Esophagus squamous epithelium (tissue), 5 donors: ENCODE measurements around the gene PRC1. TPM values are rescaled to one million over a fixed set of nuclear protein-coding genes. Genes with fewer than 3 reads are reported as not detected.

ENCODE experiments used
- DNase-seq: peaks from one replicate; lab custom pipeline; 2025; lab: John Stamatoyannopoulos, UW
- H3K27ac ChIP-seq, 4 donors: fragments of 200-600 bp; sonication (generic); one replicate each; pipeline ENCODE4 v1.5.1; 2016 to 2019; ENCODE audit warnings: mild to moderate bottlenecking in 1 of 4
- H3K27me3 ChIP-seq, 4 donors: fragments of 200-600 bp; sonication (generic); 1 replicate in 3 of 4; 2 replicates in 1 of 4; pipeline versions ENCODE4 v1.5.1 to v1.6.0; 2017 to 2021; ENCODE audit warnings: antibody characterized with exemption in 1 of 4
- H3K36me3 ChIP-seq, 3 donors: fragments of 200-600 bp; sonication (generic); one replicate each; pipeline ENCODE4 v1.5.1; 2016 to 2019
- H3K4me1 ChIP-seq, 3 donors: fragments of 200-600 bp; sonication (generic); one replicate each; pipeline ENCODE4 v1.5.1; 2017 to 2019
- H3K4me3 ChIP-seq, 4 donors: fragments of 200-600 bp; sonication (generic); 1 replicate in 3 of 4; 2 replicates in 1 of 4; pipeline ENCODE4 v1.5.1; 2016 to 2019; ENCODE audit warnings: mild to moderate bottlenecking in 2 of 4, moderate library complexity in 1 of 4
- H3K9me3 ChIP-seq, 3 donors: fragments of 200-600 bp; sonication (generic); one replicate each; pipeline ENCODE4 v1.5.1; 2016 to 2019
- POLR2A ChIP-seq, 4 donors: fragments of 450-650 bp; IDR thresholded peaks; one replicate each; pipeline ENCODE4 v1.6.1; 2017; ENCODE audit warnings: antibody characterized with exemption in 4 of 4, mild to moderate bottlenecking in 4 of 4, moderate library complexity in 3 of 4
- WGBS, 2 donors: methylation state at CpG; one replicate each; pipeline ENCODE4 v1.1.5; 2018; 5-methylcytosine and 5-hydroxymethylcytosine counted together
- intact Hi-C: fragments of 100-400 bp; cut with DNase I; formaldehyde crosslinking; loops from one replicate; pipeline ENCODE4 v1.15.0; 2022
- total RNA-seq, 4 donors: library from RNA; depleted of rRNA; stranded (reverse); fragments of >200 nt; gene quantifications; one replicate each; pipeline ENCODE4 v1.1.0, GENCODE V29; 2016
- TF ChIP-seq, protein P1 (sequence below), 6 experiments: fragments of 450-650 bp in 4 of 6; fragments of 200-600 bp in 2 of 6; sonication (generic) in 2 of 6; IDR thresholded peaks; one replicate each; pipeline ENCODE4 v1.5.1; 2016 to 2019; ENCODE audit warnings: antibody characterized with exemption in 6 of 6, mild to moderate bottlenecking in 4 of 6, moderate library complexity in 4 of 6
- donor health status: DM: yes; HTN: yes; CAD: no.

PRC1 gene
- total RNA-seq, 4 donors from 2014 or later = 49.6 to 100 (median 58.4) TPM

DNA sequence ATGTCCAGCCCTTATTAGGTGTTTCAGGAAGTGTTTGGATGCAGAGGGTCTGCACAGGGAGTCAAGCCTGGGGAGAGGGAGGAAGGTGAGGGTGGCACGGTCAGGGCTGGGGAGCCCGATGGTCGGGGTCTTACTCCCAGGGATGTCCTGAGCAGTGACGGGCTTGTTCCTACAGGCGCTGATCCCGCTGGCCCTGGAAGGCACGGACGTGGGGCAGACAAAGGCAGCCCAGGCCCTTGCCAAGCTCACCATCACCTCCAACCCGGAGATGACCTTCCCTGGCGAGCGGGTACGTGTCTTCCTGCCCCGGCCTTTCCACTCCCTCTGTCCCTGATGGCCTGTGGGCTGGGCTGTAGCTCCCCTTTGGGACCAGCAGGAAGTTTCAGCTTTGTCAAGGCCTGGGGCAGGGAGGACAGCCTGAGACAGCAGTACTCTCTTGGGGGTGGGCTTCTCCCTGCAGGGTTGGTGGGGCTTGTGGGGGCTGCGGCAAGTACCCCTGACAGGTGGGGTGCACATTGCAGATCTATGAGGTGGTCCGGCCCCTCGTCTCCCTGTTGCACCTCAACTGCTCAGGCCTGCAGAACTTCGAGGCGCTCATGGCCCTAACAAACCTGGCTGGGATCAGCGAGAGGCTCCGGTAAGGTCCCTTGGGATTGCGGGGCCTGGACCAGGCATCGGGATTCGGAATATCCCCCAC lies 44.2 kb downstream of the PRC1 start:
- peaks cover 46 to 89% (median 66%) of the 10 kb centered on the region in 3 donors for H3K36me3 ChIP-seq
- H3K27ac ChIP-seq = peak overlapping the region in 2 of 4 donors; percentile 62 to 68
- peaks cover under 1 to 17% (median 6%) of the 10 kb centered on the region in 3 donors for H3K4me1 ChIP-seq
- H3K9me3 ChIP-seq = no peaks in the 10 kb centered on the region
- DNase-seq = no peak
- no peak overlapping the region for H3K4me3 ChIP-seq
- TF ChIP-seq POLR2A (IDR thresholded peaks at IDR 0.05) = no peak
- TF ChIP-seq, protein P1, sequence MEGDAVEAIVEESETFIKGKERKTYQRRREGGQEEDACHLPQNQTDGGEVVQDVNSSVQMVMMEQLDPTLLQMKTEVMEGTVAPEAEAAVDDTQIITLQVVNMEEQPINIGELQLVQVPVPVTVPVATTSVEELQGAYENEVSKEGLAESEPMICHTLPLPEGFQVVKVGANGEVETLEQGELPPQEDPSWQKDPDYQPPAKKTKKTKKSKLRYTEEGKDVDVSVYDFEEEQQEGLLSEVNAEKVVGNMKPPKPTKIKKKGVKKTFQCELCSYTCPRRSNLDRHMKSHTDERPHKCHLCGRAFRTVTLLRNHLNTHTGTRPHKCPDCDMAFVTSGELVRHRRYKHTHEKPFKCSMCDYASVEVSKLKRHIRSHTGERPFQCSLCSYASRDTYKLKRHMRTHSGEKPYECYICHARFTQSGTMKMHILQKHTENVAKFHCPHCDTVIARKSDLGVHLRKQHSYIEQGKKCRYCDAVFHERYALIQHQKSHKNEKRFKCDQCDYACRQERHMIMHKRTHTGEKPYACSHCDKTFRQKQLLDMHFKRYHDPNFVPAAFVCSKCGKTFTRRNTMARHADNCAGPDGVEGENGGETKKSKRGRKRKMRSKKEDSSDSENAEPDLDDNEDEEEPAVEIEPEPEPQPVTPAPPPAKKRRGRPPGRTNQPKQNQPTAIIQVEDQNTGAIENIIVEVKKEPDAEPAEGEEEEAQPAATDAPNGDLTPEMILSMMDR (IDR thresholded peaks at IDR 0.05) = no peak
- intact Hi-C loops = no loop called here
- no peaks in the 10 kb centered on the region for H3K27me3 ChIP-seq
- 83 to 98% methylated on average over 7 to 8 of the region's 23 CpGs for WGBS, 2 donors

DNA sequence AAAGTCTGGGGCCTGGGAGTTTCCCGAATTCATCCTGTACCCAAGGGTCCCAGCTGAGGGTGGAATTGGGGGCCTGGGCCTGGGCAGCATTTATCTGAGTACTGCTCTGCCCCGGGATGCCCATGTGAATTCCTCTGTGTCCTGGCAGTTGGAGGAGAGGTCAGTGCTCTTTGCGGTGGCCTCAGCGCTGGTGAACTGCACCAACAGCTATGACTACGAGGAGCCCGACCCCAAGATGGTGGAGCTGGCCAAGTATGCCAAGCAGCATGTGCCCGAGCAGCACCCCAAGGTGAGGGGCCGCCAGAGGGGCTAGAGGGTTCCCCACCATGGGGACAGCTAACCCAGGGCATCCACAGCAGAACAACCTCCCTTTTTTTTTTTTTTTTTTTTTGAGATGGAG lies 45.8 kb downstream of the PRC1 start:
- 94 to 100% methylated on average over 1 to 6 of the region's 8 CpGs for WGBS, 2 donors
- H3K36me3 ChIP-seq = peaks cover 60 to 100% (median 79%) of the 10 kb centered on the region in 3 donors

DNA sequence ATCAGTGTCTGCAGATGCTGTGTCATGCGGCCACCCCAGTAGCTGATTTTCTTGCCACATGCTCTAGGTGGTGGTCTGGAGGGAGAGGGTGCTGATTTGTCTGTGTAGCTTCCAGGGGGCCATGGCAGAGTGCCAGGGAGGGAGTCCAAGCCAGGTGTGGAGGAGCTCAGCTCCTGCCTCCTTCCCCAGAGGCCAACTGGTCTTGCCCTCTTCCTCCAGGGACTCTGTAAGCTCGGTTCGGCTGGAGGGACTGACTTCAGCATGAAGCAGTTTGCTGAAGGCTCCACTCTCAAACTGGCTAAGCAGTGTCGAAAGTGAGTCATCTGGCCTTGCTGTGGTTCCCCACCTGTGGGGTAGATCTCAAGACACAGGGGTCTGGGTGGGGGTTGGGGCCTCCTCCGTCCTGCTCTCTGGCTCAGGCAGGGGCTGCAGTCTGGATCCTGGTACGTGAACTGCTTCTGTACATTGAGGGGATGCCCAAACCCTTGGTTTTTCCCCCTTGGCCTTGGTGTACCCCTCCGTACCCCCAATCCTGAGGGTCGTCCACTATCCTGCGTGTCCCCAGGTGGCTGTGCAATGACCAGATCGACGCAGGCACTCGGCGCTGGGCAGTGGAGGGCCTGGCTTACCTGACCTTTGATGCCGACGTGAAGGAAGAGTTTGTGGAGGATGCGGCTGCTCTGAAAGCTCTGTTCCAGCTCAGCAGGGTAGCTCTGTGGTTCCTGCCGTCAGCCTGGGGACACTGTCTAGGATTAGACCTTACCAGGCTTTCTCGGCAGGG lies 46.6 kb downstream of the PRC1 start:
- TF ChIP-seq, protein P1 (IDR thresholded peaks at IDR 0.05) = no peak
- no peak for TF ChIP-seq POLR2A (IDR thresholded peaks at IDR 0.05)
- Histone ChIP-seq H3K27me3 (no peaks in the 10 kb centered on the region), H3K36me3 (peaks cover 59 to 100% (median 80%) of the 10 kb centered on the region in 3 donors), H3K9me3 (no peaks in the 10 kb centered on the region), H3K4me3 (no peak overlapping the region), H3K27ac (no peak overlapping the region), H3K4me1 (peaks cover 0 to 11% (median 6%) of the 10 kb centered on the region in 3 donors)
- intact Hi-C loops = no loop called here
- DNase-seq = no peak
- WGBS, 2 donors = 86 to 98% methylated on average over 6 to 10 of the region's 18 CpGs

More for the DNA sequence above, 45.8 kb downstream of the PRC1 start:
- intact Hi-C loops = no loop called here
- Histone ChIP-seq H3K4me3 (no peak overlapping the region), H3K27ac (no peak overlapping the region), H3K4me1 (peaks cover 0 to 11% (median 6%) of the 10 kb centered on the region in 3 donors), H3K9me3 (no peaks in the 10 kb centered on the region), H3K27me3 (no peaks in the 10 kb centered on the region)
- DNase-seq = no peak
- no peak for TF ChIP-seq POLR2A (IDR thresholded peaks at IDR 0.05)
- TF ChIP-seq, protein P1 (IDR thresholded peaks at IDR 0.05) = no peak

DNA sequence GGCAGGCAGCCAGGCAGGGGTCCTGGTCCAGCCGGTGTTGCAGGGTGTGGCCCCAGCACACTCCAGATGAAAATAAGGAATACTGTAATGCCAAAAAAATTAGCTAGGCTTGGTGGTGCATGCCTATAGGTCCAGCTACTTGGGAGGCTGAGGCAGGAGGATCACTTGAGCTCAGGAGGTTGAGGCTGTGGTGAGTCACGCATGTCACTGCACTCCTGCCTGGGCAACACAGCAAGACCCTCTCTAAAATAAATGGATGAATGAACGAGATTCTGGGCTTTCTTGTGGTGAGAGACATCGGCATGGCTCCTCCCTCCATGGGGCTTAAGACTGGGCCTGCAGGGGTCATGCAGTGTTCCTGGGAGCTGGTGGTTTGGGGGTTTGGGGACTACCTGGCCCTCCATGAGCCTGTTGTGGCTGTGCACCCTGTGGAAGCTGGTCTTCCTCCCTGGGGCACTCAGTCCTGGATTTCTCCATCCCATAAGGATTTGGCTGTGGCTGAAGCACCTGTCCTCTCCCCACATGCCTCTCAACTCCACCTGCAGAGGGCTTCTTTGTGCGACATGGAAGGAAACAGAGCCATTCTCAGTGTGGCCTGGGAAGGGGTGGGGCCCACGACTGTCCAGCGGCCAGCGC lies 47.3 kb downstream of the PRC1 start:
- 83% methylated on average over 2 of the region's 8 CpGs; no CpG with 5 or more reads in 1 of the 2 donors for WGBS, 2 donors
- Histone ChIP-seq H3K27ac (no peak overlapping the region), H3K9me3 (no peaks in the 10 kb centered on the region), H3K27me3 (no peaks in the 10 kb centered on the region), H3K36me3 (peaks cover 61 to 100% (median 87%) of the 10 kb centered on the region in 3 donors), H3K4me1 (peaks cover 0 to 11% (median 6%) of the 10 kb centered on the region in 3 donors), H3K4me3 (no peak overlapping the region)
- no peak for DNase-seq
- intact Hi-C loops = no loop called here
- no peak for TF ChIP-seq POLR2A (IDR thresholded peaks at IDR 0.05)
- TF ChIP-seq, protein P1 (IDR thresholded peaks at IDR 0.05) = no peak
